Erythroblast (primary cell): ENCODE data around the gene AKAIN1.

Experiments
- GATA1 ChIP-seq: IDR thresholded peaks from 2 replicates; pipeline ENCODE4 v1.6.1; 2011; ENCODE audit warnings: low read depth, mild to moderate bottlenecking, control low read depth, low read length, moderate library complexity
- POLR2A ChIP-seq: IDR thresholded peaks from 2 replicates; pipeline ENCODE4 v1.6.1; 2011; ENCODE audit warnings: mild to moderate bottlenecking, low read length

DNA sequence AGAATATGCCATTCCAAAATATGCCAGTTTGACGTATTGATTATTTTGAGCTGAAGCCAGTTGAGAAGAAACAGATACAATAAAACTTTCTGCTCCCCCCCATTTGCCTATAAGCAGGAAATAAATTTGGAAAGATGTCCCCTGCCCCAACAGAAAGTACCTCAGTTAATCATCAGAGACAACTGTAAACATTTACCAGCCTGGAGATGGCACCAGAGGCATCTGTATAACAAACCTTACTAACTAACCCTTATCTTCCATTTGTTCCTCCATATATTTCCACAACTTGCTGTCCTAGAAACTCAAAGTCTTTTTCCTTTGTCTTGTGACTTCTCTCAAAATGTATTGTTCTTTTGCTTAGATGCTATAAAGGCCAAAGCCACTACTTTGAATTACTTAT lies 93.8 kb downstream of the AKAIN1 start:
- TF ChIP-seq POLR2A (no peak), GATA1 (no peak)
